Dermis microvascular lymphatic vessel endothelial cell (primary cell): ENCODE results near the gene DYNLRB1. TPM values are rescaled to one million over a fixed set of nuclear protein-coding genes. Genes with fewer than 3 reads are reported as not detected.
A peak's percentile ranks its signal among the peaks of the same experiment; 100 is the strongest.

ENCODE experiments used
- DNase-seq, 2 donors: peaks; one replicate each; pipeline versions ENCODE4 v3.0.0 to v3.0.0-alpha.2; 2010; ENCODE audit warnings: low read depth in 2 of 2
- total RNA-seq: library from RNA; depleted of rRNA; stranded (reverse); fragments of >200 nt; gene quantifications from 2 replicates; pipeline ENCODE4 v1.2.1, GENCODE V29; 2014

Gene DYNLRB1
- total RNA-seq, 1 donor from 2014 or later: 51.5 TPM

DNA sequence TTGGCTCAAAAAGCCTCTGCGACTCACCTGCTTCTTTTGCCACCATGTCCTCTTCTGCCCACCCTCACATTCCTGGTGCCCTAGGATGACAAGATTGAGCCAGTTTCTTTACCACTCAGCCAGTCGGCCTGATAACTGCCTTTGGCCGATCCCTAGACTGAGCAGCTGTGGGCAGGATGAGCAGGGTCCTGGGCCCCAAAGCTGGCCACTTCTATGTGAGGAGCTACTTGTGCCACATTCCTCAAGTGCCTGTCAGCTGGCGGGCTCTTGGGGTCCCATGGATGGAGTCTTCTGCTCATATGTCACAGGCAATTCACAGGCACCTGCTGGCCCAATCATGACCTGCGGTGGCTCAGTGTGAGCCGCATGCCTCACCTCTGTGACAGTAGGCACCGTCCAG, 16.5 kb downstream of the DYNLRB1 start:
- no peak for DNase-seq

DNA sequence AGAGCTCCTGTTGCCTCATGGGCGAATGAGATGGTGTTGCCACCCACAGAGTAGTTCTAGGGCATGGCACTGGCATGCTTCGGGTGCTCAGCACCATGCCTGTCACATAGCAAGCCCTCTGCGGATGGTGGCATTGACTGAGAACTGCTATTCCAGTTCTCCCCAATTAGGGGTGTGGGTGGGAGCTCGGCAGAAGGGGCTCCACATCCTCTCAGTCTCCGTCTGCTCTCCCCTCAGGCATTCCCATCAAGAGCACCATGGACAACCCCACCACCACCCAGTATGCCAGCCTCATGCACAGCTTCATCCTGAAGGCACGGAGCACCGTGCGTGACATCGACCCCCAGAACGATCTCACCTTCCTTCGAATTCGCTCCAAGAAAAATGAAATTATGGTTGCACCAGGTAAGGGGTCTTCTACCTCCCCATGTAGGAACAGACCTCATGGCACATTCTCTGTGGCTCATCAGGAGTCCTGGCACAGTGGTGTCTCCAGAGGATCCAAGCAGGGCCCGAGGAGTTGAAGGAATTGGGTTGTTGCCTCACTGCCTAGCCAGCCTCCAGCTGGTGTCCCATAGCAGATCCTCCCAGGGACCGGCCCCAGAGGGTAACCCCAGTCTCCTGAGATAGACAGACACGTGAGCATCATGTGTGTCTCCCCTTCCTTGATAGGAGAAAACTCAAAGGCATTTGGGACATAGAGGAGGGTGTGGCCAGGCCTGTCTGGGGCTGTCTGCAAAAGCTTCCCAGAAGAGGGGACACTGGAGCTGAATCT, 18.4 kb downstream of the DYNLRB1 start:
- DNase-seq: no peak

DNA sequence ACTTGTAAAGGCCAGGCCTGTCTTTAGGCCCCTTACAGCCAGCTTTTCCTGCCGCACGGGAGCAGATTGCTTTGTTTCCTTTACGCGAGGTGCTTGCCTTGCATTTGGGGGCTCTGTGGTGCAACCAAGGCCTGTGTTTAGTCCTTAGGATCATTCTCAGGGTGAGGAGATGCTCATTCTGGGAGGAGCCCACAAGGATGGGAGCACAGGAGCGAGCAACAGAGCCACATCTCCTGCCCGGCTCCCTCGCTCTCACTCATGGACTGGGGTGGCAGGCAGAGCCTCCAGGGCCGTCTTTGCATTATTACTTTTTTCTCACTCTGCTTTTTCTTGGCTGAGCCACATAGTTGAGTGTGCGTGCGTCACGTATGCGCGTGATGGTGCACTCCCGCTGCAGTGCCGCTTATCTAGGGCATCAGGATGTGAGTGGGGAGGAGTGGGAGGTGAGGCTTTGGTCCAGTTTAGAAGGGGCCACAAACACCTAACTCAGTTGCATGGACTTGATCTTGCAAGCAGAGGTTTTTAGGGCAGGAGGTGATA, 19.1 kb downstream of the DYNLRB1 start:
- no peak for DNase-seq

DNA sequence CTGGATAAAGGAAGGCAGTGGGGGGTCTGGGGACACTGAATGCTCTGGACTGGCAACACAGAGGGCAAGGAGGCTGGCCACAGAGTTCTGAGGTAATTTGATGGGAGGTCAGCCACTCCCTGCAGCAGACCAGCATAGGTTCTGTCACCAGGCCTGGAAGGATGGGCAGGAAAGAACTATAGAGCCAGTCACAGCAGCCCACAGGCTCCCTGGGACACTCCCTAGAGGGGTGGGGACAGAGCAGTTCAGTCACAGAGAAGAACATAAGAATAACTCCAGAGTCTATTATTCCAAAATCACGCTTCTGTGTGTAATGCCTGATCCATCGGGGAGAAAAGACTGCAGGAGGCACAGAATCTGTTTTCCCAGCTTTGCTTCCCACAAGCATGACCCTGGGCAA, 19.6 kb downstream of the DYNLRB1 start:
- DNase-seq: no peak

DNA sequence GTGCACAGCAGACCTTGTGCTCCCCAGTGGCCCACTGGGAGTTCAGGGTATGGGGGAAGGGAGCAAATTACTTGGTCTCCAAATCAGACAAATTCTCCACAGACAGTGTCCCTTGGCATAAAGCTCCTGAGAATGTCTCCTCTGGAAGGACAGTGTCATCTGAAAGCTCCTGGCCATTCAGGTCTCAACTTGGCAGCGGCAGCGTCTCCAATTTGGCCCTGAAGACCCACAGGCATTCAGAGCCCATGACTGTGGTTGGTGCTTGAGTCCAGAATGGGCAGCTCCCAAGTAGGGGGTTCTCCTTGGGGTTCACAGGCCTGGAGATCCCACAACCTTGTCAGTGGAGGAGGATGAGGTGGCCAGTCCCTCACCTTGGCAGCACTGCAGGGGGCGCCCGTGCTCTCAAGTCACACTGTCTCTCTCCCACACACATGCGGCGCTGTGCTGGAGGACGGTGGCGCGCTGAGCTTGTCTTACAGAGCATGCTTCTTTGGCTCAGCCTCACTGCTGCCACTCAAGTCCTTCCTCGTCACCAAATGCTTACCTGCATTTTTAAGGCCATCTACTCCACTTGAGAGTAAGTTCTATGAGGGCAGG, 20.7 kb downstream of the DYNLRB1 start:
- DNase-seq: peak in 1 of 2 donors; percentile 65

DNA sequence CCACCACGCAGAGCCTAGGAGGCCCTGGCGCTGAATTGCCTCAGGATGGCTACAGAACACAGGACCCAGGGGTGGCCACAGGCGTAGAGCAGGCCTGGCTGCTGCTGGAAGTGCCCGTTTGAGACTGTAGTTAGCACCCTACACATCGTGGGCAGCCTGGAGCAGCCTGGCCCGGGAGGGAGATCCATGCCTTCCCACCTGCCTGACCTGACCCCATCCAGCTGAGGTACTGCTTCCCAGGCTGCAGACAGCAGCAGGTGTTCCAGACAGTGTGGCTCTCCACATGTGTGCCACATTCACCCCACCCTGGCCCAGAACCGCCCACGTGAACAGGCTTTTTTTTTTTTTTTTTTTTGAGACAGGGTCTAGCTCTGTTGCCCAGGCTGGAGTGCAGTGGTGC, 21.4 kb downstream of the DYNLRB1 start:
- DNase-seq: no peak

DNA sequence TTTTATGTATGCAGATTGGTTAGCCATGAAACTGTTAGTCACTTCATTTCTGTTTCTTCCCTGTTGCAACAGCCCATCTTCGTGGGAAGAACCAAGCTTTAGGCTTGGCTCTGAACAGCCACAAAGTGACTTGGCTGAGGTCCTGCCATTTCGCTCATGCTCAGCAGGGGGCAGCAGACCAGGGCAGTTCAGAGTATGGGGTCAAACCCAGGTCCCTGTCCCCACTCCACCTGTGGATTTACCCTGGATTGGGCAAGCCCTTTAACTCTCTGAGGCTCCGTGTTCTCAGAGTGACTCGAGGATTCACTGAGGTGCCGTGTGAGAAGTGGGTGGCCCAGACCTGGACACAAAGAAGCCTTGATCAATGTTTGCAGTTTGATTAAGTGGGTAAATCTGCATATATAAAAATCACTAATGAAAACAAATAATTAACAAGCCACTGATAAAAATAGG, 22.5 kb downstream of the DYNLRB1 start:
- DNase-seq: peak in 1 of 2 donors; percentile 55

DNA sequence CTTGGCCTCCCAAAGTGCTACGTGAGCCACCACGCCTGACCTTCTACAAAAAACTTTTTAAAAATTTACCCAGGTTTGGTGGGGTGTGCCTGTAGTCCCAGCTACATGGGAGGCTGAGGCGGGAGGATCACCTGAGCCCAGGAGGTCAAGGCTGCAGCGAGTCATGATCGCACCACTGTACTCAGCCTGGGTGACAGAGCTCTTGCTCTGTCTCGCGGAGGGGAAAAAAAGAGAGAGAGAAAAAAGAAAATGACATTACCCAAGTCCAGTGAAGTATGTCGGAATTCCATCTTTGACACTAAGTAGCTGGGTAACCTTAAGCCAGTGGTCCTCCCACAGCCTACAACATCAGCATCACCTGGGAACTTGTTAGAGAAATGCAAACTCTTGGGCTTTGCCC, 23.5 kb downstream of the DYNLRB1 start:
- no peak for DNase-seq

DNA sequence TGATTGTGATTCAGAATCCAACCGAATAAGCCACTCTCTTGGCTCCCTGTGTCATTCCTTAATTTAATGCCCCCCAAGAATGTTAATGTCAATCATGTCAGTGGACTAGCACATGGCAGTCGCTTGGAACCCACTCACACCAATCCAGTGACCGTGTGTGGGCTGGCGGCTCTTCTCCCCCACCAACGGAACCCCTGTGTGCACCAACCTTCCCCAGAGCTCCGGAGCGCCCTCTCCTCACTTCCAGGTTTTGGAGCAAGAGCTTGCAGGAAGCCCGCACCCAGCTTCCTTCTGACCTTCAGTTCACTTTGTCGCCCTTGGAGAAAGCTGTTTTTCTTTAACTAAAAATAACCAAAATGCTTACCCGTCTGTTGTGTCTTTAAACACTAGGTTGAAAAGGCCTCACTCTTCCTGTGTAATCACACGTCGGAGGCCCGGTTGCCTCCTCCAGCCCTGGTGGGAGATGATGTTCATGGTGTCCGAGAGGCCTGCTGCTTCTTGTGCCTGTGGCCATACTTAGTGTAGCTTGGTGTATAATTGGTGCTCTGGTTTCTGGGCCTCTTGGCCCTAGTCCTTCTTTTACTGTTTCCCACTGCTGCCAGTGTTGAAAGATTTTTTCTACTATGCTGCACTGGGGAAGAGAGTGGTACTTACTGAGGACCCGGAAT, 24.5 kb downstream of the DYNLRB1 start:
- DNase-seq: no peak

DNA sequence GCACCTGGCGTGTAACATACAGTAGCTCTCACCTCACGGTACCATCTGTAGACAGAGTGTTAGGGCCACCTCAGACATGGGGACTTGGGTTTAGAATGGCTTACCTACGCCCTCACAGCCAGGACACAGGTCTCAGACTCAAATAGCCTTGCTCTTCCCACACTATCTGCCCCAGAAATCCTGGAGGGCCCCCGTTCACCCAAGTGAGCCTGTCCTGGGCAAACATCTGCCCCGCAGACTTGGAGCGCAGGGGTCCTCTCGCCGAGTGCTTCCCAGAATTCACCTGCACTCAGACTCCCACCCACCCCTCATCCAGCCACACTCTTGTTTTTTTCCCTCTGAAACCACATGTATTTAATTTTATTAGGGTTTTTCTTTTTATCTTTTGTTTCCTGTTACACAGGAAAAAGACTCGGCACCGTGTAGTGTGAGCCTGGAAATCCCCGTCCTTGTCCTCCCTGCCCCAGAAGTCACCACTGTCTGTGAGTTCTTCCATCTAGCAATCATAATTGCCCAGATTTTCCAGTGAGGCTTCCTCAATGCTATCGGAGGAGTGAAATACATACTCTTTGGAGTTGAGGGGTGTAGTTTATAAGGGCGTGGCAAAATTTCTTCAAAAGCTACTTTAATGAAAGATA, 25.2 kb downstream of the DYNLRB1 start:
- DNase-seq: peak; percentile 56 to 64

DNA sequence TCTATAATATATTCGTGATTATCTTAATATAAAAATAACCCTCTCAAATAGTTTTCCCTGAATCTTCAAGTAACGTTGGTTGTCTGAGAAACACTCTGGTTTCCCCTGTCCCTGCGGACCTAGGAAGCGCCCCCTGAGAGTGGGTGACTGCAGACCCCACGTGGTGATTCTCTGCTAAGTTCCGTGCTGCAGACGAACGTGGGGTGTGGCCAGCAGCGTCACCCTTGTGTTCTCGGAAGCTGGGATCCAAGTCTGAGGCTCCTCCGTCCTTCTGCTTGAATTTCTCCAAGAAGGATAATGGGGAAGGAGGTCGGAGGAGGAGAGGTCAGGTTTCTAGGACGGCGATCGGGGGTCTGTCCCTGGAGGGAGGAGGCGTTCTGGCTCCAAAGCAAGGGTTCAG, 25.7 kb downstream of the DYNLRB1 start:
- DNase-seq: no peak

DNA sequence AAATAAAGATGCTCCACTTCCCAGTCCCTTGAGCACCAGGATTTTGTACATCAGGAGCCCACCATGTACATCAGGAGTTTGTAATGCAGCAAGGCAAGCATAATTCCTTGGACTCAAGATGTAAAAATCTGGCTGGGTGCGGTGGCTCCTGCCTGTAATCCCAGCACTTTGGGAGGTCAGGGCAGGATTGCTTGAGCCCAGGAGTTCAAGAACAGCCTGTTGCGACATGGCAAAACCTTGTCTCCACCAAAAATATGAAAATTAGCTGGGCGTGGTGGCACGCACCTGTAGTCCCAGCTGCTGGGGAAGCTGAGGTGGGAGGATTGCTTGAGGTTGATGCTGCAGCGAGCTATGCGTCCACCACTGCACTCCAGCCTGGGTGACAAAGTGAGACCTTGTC, 26.2 kb downstream of the DYNLRB1 start:
- DNase-seq: no peak

DNA sequence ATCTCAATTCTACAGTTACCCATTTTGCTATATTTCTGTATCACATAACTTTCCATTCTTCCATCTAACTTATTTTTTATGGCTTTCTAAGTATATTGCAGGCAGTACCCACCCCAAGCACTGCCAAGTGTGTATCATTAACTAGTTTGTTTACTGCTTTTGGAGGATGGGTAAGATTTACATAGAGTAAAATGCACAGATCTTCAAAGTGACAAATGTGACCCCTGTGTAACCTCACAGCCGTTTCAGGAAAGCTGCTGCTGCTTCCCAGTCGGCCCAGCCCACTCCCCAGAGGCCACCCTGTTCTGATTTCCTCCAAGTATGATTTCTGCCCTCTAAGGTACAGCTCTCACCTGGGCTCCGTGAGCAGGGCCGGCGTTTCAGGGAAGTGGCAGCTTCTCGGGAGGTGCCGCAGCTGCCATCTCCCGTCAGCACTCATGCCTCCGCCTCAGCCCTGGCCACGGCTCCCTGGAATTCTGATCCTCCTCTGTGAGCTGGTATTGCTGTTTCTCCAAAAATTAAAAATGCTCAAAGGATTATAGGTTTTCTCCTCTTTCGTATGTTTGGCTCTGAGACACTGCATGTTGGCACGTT, 27.3 kb downstream of the DYNLRB1 start:
- no peak for DNase-seq

DNA sequence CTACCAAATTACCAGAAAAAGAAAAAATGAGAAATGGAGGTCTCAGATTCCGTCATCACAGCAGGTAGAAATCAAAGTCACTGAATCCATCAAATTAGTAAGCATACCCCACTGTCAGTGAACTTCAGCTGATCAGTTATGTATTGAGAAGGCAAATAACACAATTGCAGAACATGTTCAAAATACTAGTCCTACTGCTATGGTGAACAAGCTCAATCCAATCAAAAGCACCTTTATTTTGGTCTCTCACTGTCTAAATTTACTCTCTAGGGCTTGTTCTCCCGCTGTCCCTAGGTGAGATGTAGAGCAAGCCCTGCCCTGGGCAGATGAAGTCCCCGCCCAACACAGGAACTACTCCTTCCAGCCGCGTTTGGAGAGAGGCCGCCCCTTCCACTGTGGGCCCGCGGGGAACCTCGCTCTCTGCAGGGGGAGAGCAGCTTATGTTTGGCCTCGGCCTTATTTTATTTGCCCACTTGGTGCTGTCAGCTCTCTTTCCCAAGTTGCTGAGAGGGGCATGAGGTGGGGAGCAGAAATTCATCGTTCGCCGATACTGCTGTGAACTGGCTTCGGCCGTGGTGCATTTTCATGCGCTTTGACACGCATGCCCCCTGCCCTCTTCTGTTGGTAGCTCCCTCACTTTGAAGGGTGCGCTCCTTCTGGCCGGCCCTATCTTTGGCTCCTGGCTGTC, 28.0 kb downstream of the DYNLRB1 start:
- no peak for DNase-seq

DNA sequence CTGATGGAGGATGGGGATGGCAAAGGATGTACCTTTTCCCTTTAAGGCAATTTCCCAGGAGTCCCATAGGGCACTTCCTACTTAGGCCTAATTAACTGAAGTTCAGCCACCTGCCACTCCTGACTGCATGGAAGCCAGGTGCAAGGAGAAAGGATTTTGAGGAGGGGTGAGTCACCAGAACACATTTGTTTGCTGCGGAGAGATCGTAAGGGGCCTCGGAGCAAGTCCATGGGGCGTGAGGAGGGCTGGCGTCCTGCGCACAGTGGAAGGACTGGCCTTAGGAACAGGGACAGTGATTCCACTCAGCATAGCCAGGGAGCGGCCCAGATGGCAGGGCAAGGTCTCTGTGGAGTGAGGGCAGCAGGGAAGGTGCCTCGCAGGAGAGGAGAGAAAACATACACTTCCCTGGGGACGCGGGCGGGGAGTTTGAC, 30.5 kb downstream of the DYNLRB1 start:
- no peak for DNase-seq

DNA sequence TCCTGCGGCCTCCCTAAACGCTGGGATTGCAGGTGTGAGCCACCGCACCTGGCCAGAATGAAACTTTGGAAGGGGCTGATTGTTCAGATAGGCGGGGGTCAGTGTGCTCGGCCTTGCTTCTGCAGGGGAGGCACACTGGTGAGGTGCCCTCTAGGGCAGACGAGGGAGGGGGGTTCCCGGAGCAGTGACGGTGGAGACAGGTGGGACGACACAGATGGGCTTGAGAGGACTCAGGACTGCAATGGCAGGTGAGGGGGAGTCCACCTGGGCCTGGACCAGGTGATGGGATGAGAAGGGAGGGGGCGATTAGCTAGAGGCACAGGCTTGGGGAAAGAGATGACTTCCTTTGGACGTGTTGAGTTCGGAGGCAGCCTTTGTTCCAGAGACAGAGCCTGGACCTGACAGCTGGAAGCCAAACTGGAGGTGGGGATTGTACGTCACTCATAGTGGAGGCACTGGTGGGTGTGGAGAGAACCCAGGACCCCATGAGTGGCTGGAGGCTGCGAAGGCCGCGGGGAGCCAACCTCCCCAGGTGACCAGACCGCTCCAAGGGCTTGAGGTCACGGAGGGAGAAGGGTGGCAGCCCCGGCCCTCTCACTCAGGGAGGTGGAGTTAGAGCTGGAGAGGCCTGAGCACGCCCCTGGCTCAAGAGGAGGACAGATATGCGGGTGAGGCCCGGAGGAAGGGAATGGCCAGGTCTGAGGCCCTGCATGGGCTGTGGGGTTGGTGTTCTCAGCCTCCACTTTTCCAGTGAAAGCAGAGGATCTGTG, 31.8 kb downstream of the DYNLRB1 start:
- no peak for DNase-seq

DNA sequence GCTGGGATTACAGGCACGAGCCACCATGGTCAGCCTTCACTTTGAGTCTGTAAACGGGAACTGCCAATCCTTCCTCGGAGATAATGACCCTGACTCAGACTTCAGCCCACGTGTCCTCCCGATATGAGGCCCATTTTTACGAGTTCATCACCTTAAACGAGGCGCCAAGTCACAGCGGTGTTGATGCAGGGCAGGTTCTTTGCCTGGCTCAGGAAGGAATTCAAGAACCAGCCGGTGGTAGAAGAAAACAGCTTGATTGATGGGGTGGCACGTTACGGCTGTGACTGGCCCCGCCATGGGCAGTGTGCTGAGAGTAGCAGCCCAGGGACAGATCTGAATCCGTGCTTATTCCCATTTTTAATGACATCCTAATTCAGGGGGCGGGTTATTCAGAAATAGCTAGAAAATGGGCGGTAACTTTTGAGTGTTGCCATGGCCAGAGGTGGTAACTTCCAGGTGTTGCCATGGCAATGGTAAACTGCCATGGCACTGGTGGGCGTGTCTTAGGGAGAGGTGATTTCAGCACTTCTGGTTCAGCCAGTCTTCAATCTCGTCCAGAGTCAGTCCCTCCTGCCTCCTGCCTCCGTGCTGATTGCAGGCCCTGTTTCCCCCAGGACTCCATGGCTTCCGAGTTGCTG, 33.2 kb downstream of the DYNLRB1 start:
- DNase-seq: peak in 1 of 2 donors; percentile 21

DNA sequence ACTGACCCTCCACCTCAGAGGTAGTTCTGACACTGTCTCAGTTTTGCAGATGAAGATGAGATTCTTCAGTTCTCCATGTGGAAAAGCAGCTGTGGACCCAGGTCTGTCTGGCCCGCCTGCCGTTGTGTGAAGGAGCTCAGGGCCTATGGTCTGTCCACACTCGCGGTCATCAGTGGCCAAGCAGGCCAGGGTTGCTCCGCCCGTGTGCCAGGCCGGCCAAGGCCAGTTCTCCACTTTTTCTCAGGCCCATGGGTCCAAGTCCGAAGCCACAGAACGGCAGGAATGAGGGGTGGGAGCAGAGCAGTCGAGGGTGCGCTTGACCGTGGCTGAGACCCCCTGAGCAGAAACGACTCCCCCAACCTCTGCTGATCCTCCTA, 33.7 kb downstream of the DYNLRB1 start:
- DNase-seq: no peak

DNA sequence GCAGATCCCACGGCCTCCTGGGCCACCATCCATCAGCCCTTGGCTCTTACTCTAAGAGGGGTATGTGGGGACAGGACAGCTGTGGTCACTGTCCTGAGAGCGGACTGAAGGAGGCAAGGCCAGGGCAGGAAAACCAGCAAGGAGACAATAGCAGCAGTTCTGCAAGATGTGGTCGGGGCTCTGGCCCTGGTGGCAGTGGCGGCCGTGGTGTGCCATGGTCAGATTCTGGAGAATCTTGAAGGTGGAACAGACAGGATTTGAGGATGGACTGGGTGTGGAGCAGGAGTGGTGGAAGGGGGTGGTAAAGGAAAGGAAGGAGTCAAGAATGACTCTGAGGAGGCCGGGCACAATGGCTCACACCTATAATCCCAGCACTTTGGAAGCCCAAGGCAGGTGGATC, 36.3 kb downstream of the DYNLRB1 start:
- no peak for DNase-seq
